Lower leg skin (tissue), 3 donors: Measurements from ENCODE around the gene WNT8A.
"Not testable (repeated sequence)": the region's sequence is repeated elsewhere in the genome, so short reads cannot be mapped to it uniquely, and the experiment has no call there.

ENCODE experiments used
- POLR2A ChIP-seq, 2 donors: fragments of 450-650 bp; IDR thresholded peaks; one replicate each; pipeline ENCODE4 v1.6.1; 2016 to 2017; ENCODE audit warnings: antibody characterized with exemption in 2 of 2, mild to moderate bottlenecking in 1 of 2, moderate library complexity in 1 of 2
- TF ChIP-seq, protein P1 (sequence below), 3 donors: fragments of 450-650 bp; IDR thresholded peaks; one replicate each; pipeline ENCODE4 v1.5.1; 2016; ENCODE audit warnings: antibody characterized with exemption in 3 of 3, mild to moderate bottlenecking in 3 of 3, moderate library complexity in 2 of 3

DNA sequence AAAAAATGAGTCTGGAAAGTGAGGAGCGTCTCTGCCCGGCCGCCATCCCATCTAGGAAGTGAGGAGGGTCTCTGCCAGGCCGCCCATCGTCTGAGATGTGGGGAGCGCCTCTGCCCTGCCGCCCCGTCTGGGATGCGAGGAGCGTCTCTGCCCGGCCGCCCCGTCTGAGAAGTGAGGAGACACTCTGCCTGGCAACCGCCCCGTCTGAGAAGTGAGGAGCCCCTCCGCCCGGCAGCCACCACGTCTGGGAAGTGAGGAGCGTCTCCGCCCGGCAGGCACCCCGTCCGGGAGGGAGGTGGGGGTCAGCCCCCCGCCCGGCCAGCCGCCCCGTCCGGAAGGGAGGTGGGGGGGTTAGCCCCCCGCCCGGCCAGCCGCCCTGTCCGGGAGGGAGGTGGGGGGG lies 13.8 kb upstream of the WNT8A start:
- TF ChIP-seq POLR2A (IDR thresholded peaks at IDR 0.05): not testable (repeated sequence)
- TF ChIP-seq, protein P1, sequence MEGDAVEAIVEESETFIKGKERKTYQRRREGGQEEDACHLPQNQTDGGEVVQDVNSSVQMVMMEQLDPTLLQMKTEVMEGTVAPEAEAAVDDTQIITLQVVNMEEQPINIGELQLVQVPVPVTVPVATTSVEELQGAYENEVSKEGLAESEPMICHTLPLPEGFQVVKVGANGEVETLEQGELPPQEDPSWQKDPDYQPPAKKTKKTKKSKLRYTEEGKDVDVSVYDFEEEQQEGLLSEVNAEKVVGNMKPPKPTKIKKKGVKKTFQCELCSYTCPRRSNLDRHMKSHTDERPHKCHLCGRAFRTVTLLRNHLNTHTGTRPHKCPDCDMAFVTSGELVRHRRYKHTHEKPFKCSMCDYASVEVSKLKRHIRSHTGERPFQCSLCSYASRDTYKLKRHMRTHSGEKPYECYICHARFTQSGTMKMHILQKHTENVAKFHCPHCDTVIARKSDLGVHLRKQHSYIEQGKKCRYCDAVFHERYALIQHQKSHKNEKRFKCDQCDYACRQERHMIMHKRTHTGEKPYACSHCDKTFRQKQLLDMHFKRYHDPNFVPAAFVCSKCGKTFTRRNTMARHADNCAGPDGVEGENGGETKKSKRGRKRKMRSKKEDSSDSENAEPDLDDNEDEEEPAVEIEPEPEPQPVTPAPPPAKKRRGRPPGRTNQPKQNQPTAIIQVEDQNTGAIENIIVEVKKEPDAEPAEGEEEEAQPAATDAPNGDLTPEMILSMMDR (IDR thresholded peaks at IDR 0.05): not testable (repeated sequence)
